Common myeloid progenitor, CD34-positive (primary cell): ENCODE data around the gene FMNL2.

Experiments
- CTCF ChIA-PET: fragments of 350-600 bp; sonication (Branson Sonifier 250); formaldehyde crosslinking; loops from one replicate; lab custom pipeline; 2021; ENCODE audit warnings: antibody characterized with exemption; lab: Charles Lee
- POLR2A ChIA-PET: fragments of 350-600 bp; sonication (Branson Sonifier 250); formaldehyde crosslinking; loops from one replicate; lab custom pipeline; 2021; ENCODE audit warnings: antibody characterized with exemption; lab: Charles Lee
- DNase-seq, 3 donors: peaks; one replicate each; pipeline versions ENCODE4 v3.0.0 to v3.0.0-alpha.2; 2013
- H3K27ac ChIP-seq, 2 experiments: 1 replicate in 1 of 2; 2 replicates in 1 of 2; pipeline ENCODE4 v1.7.0; 2013; ENCODE audit warnings: inconsistent platforms in 2 of 2, low read length in 2 of 2, mild to moderate bottlenecking in 2 of 2, low read depth in 1 of 2, moderate library complexity in 1 of 2; ENCODE audit not compliant: severe bottlenecking in 2 of 2, insufficient read depth in 1 of 2, poor library complexity in 1 of 2
- H3K27me3 ChIP-seq, 5 experiments: replicated peaks in 2 of 5; 1 replicate in 3 of 5; 2 replicates in 2 of 5; pipeline versions ENCODE4 v1.6.1 to v1.7.0; 2013; ENCODE audit warnings: low read length in 4 of 5, mild to moderate bottlenecking in 2 of 5, moderate library complexity in 2 of 5, inconsistent platforms in 1 of 5; ENCODE audit not compliant: insufficient read depth in 5 of 5, control insufficient read depth in 4 of 5
- H3K36me3 ChIP-seq, 4 experiments: 1 replicate in 2 of 4; 2 replicates in 2 of 4; pipeline versions ENCODE4 v1.6.1 to v1.7.0; 2013; ENCODE audit warnings: low read length in 3 of 4, control low read depth in 1 of 4, mild to moderate bottlenecking in 1 of 4; ENCODE audit not compliant: control insufficient read depth in 4 of 4, insufficient read depth in 4 of 4
- H3K4me1 ChIP-seq, 4 experiments: 1 replicate in 3 of 4; 2 replicates in 1 of 4; pipeline versions ENCODE4 v1.6.1 to v1.7.1; 2013; ENCODE audit warnings: low read length in 3 of 4, mild to moderate bottlenecking in 3 of 4, control low read depth in 1 of 4, inconsistent platforms in 1 of 4, moderate library complexity in 1 of 4; ENCODE audit not compliant: control insufficient read depth in 4 of 4, insufficient read depth in 4 of 4; ENCODE audit errors: control extremely low read depth in 1 of 4
- H3K4me3 ChIP-seq, 7 experiments: 1 replicate in 4 of 7; 2 replicates in 3 of 7; pipeline versions ENCODE4 v1.5.1 to v1.7.0; 2013; ENCODE audit warnings: mild to moderate bottlenecking in 7 of 7, low read length in 6 of 7, moderate library complexity in 6 of 7, inconsistent platforms in 2 of 7, low read depth in 2 of 7, control low read depth in 1 of 7; ENCODE audit not compliant: insufficient read depth in 4 of 7, control insufficient read depth in 1 of 7; ENCODE audit errors: extremely low read depth in 1 of 7
- H3K9me3 ChIP-seq, 5 experiments: 1 replicate in 4 of 5; 2 replicates in 1 of 5; pipeline versions ENCODE4 v1.6.1 to v1.7.1; 2013; ENCODE audit warnings: low read length in 4 of 5, mild to moderate bottlenecking in 2 of 5, inconsistent platforms in 1 of 5, low read depth in 1 of 5, moderate library complexity in 1 of 5; ENCODE audit not compliant: control insufficient read depth in 4 of 5, insufficient read depth in 2 of 5; ENCODE audit errors: control extremely low read depth in 1 of 5
- WGBS: methylation state at CpG from one replicate; pipeline ENCODE4 v1.1.5; 2013; ENCODE audit not compliant: insufficient coverage; 5-methylcytosine and 5-hydroxymethylcytosine counted together

Gene FMNL2

GRCh38 chr2:152563764-152564163, 228.8 kb downstream of the FMNL2 start:
- CTCF ChIA-PET = interaction anchor here (0.9 to 1.1 kb wide), 2 partner anchors 10 to 18 kb away, joined by 3 read pairs; no protein-coding TSS in a partner anchor
- no peak overlapping the region for H3K27ac ChIP-seq
- no peaks in the 10 kb centered on the region for H3K4me1 ChIP-seq
- no peaks in the 10 kb centered on the region for H3K27me3 ChIP-seq
- H3K36me3 ChIP-seq = no peaks in the 10 kb centered on the region
- no peaks in the 10 kb centered on the region for H3K9me3 ChIP-seq
- POLR2A ChIA-PET = no interaction called here
- no peak for DNase-seq
- 100% methylated on average over 5 of the region's 5 CpGs for WGBS
- H3K4me3 ChIP-seq = no peak overlapping the region

GRCh38 chr2:152564754-152565551, 230.0 kb downstream of the FMNL2 start:
- ChIA-PET CTCF (no interaction called here), POLR2A (no interaction called here)
- Histone ChIP-seq H3K9me3 (no peaks in the 10 kb centered on the region), H3K36me3 (no peaks in the 10 kb centered on the region), H3K27me3 (no peaks in the 10 kb centered on the region), H3K4me1 (no peaks in the 10 kb centered on the region), H3K27ac (no peak overlapping the region), H3K4me3 (no peak overlapping the region)
- WGBS = 100% methylated on average over 1 of the region's 4 CpGs
- no peak for DNase-seq

DNA sequence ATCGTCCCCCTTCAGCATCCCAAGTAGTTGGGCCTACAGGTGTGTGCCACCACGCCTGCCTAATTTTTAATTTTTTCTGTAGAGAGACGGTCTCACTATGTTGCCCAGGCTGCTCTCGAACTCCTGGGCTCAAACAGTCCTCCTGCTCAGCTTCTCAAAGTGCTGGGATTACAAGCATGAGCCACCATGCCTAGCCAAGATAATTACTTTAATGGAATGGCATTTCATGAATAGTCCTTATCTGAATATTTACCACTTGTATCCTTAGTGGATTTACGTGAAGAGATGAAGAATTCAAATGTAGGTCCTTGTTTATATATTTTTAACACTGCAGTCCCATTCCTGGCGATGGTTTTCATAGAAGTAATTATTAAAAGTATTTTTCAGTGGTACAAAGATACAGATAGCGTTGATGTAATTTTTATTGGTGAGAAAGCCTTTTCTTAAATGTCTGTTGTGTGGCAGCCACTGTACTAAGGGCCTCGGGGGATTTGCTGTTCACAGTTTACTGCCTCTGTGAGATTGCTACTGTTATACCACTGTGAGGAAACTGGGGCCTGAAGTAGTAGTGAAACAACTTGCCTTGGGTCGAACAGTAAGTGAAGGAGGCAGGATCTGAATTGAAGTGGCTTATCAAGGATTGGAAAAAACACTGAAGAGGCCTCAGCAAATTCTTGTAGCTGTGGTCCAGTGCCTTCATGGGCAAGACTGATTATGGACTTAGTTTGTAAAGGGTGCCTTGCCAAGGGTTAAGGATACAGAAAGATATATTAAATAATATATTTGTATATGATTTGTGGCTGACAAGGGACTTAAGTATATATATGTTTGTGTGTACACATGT, 231.1 kb downstream of the FMNL2 start:
- ChIA-PET CTCF (no interaction called here), POLR2A (no interaction called here)
- Histone ChIP-seq H3K27ac (no peak overlapping the region), H3K9me3 (no peaks in the 10 kb centered on the region), H3K4me1 (no peaks in the 10 kb centered on the region), H3K4me3 (no peak overlapping the region), H3K27me3 (no peaks in the 10 kb centered on the region), H3K36me3 (no peaks in the 10 kb centered on the region)
- no peak for DNase-seq
- 98% methylated on average over 8 of the region's 9 CpGs for WGBS

DNA sequence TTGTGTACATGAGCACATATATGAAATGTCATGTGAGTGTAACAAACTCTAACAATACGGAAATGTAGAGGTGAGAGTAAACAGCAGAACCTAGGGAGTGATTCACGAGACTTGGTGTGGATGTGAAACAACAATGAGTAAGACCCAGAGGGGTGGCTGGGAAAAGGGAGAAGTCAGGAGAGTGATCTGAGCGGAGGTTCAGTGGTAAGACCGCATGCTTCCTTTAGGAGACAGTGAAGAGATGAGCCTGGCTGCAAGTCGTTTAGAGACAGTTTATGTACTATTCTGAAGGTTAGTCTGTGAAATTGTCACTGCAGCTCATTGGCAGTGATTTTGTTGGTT, 231.7 kb downstream of the FMNL2 start:
- POLR2A ChIA-PET = no interaction called here
- 90% methylated on average over 5 of the region's 5 CpGs for WGBS

GRCh38 chr2:152568531-152568930, 233.6 kb downstream of the FMNL2 start:
- CTCF ChIA-PET = no interaction called here
- Histone ChIP-seq H3K4me3 (no peak overlapping the region), H3K9me3 (no peaks in the 10 kb centered on the region), H3K27me3 (no peaks in the 10 kb centered on the region), H3K36me3 (no peaks in the 10 kb centered on the region), H3K27ac (no peak overlapping the region), H3K4me1 (peaks cover 0 to 6% (median 0%) of the 10 kb centered on the region in 4 experiments)
- POLR2A ChIA-PET = no interaction called here
- 100% methylated on average over 1 of the region's 3 CpGs for WGBS
- no peak for DNase-seq

More for the DNA sequence above, 231.7 kb downstream of the FMNL2 start:
- Histone ChIP-seq H3K9me3 (no peaks in the 10 kb centered on the region), H3K36me3 (no peaks in the 10 kb centered on the region), H3K27me3 (no peaks in the 10 kb centered on the region), H3K4me3 (no peak overlapping the region), H3K27ac (no peak overlapping the region), H3K4me1 (no peaks in the 10 kb centered on the region)
- DNase-seq = no peak
- CTCF ChIA-PET = no interaction called here

DNA sequence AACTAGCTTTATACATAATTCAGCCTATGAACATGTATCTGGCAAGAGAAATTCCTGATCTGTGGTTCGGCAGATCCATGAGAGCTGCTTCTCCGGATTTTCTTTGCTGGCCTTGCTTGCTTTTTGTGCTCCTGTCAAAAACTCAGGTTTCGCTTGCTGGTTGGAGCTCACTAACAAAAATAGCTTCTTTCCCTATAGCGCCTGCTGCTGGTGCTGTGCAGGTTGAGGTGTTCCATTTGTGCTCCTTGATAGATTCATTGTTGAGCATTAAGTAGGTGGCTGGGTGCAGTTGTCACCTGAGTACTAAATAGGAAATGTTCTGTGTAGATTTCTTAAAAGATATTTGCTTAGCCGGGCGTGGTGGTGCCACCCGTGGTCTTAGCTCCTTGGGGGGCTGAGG, 234.2 kb downstream of the FMNL2 start:
- POLR2A ChIA-PET = no interaction called here

More for the DNA sequence above, 234.2 kb downstream of the FMNL2 start:
- Histone ChIP-seq H3K9me3 (no peaks in the 10 kb centered on the region), H3K36me3 (no peaks in the 10 kb centered on the region), H3K27ac (no peak overlapping the region), H3K27me3 (no peaks in the 10 kb centered on the region), H3K4me1 (peaks cover 0 to 6% (median 0%) of the 10 kb centered on the region in 4 experiments), H3K4me3 (no peak overlapping the region)
- DNase-seq = no peak
- 96% methylated on average over 5 of the region's 7 CpGs for WGBS
- CTCF ChIA-PET = no interaction called here
